Measurements from ENCODE around the gene CACNA1B.

Gene CACNA1B

GRCh38 chr9:137907776-137908175 is 30.2 kb downstream of the CACNA1B start:
- H3K4me3 ChIP-seq (replicated peaks in 1 of 2; ENCODE audit: low read depth in 2 of 2, low read length in 2 of 2) = no peak overlapping the region
- DNase-seq (ENCODE audit: low read depth in 2 of 2) = no peak
- TF ChIP-seq, protein P1, sequence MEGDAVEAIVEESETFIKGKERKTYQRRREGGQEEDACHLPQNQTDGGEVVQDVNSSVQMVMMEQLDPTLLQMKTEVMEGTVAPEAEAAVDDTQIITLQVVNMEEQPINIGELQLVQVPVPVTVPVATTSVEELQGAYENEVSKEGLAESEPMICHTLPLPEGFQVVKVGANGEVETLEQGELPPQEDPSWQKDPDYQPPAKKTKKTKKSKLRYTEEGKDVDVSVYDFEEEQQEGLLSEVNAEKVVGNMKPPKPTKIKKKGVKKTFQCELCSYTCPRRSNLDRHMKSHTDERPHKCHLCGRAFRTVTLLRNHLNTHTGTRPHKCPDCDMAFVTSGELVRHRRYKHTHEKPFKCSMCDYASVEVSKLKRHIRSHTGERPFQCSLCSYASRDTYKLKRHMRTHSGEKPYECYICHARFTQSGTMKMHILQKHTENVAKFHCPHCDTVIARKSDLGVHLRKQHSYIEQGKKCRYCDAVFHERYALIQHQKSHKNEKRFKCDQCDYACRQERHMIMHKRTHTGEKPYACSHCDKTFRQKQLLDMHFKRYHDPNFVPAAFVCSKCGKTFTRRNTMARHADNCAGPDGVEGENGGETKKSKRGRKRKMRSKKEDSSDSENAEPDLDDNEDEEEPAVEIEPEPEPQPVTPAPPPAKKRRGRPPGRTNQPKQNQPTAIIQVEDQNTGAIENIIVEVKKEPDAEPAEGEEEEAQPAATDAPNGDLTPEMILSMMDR (IDR thresholded peaks at IDR 0.05; ENCODE audit: low read depth, low read length) = no peak

DNA sequence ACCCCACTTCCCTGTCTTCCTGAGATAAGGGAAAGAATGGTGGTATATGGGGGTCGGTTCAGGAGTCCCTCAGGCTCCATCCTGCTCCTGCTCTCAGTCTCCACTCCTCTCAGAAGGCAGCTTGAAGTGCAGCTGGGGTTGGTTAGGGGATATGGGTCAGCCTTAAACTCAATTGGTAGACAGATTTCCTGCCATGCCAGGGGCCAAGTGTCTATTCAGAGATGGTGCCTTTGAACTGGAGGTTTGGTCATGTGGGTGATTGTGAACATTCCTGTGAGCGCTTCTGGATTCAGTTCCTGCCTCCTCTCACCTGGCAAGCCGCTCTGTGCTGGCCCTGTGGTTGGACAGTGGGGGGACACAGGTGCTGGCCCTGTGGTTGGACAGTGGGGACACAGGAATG is 35.1 kb downstream of the CACNA1B start:
- TF ChIP-seq, protein P1 (IDR thresholded peaks at IDR 0.05; ENCODE audit: low read depth, low read length) = no peak
- H3K4me3 ChIP-seq (replicated peaks in 1 of 2; ENCODE audit: low read depth in 2 of 2, low read length in 2 of 2) = no peak overlapping the region
- no peak for DNase-seq (ENCODE audit: low read depth in 2 of 2)

GRCh38 chr9:137913132-137913531 is 35.5 kb downstream of the CACNA1B start:
- no peak for DNase-seq (ENCODE audit: low read depth in 2 of 2)
- H3K4me3 ChIP-seq (replicated peaks in 1 of 2; ENCODE audit: low read depth in 2 of 2, low read length in 2 of 2) = no peak overlapping the region
- TF ChIP-seq, protein P1 (IDR thresholded peaks at IDR 0.05; ENCODE audit: low read depth, low read length) = no peak

DNA sequence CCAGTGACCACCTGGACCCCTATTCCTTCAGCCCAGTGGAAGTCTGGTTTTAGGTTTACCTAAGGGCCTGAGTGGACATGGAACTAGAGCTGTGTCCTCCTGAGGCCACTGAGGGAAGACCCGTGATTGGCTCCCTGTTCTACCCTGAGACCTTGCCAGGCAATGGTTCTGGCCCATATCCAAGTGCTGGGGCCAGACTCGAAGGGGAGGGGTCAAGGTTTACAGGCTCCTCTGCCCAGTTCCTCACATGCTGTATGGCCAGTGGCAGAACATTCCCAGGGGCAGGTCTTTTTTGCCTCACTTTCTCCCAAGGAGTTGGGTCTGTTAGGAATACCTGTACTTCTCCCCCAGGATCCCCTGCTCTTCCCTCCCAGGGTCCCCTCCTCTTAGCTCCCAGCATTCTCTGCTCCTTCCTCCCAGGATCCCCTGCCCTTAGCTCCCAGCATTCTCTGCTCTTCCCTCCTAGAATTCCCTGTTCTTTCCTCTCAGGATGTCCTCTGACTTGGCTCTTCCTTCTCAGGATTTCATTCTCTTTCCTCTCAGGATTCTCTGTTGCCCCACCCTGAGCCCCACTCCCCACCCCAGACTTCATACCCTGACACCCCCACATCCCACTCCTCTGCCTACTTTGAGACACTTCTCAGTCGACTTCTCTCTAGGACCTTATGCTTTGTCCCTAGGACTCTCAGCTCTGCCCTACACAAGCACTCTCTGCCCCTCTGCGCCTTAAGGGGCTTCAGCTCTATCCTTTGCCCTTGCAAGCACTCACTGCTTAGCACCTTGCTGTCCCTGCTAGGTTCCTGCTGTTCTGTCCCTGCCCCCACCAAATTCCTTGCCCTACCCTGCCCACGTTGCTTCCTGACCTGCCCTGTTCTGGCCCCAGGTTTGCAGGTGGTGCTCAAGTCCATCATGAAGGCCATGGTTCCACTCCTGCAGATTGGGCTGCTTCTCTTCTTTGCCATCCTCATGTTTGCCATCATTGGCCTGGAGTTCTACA is 36.5 kb downstream of the CACNA1B start:
- TF ChIP-seq, protein P1 (IDR thresholded peaks at IDR 0.05; ENCODE audit: low read depth, low read length) = no peak
- no peak for DNase-seq (ENCODE audit: low read depth in 2 of 2)

DNA sequence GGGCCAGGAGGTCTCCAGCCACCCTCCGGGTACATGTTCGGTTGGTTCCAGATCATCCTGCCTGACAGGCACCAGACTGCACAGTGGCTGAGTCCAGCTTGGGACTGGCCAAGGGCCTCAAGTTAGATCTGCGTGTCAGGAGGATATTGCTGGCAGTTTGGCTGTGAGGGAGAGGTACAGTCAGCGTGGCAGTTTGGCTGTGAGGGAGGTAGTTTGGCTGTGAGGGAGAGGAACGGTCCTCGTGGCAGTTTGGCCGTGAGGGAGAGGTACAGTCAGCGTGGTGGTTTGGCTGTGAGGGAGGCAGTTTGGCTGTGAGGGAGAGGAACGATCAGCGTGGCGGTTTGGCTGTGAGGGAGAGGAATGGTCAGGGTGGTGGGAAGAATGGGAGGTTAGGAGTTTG is 39.0 kb downstream of the CACNA1B start:
- no peak overlapping the region for H3K4me3 ChIP-seq (replicated peaks in 1 of 2; ENCODE audit: low read depth in 2 of 2, low read length in 2 of 2)
- no peak for DNase-seq (ENCODE audit: low read depth in 2 of 2)
- TF ChIP-seq, protein P1 (IDR thresholded peaks at IDR 0.05; ENCODE audit: low read depth, low read length) = no peak

More for the DNA sequence above, 36.5 kb downstream of the CACNA1B start:
- no peak overlapping the region for H3K4me3 ChIP-seq (replicated peaks in 1 of 2; ENCODE audit: low read depth in 2 of 2, low read length in 2 of 2)

GRCh38 chr9:137917116-137917515 is 39.5 kb downstream of the CACNA1B start:
- no peak for DNase-seq (ENCODE audit: low read depth in 2 of 2)
- H3K4me3 ChIP-seq (replicated peaks in 1 of 2; ENCODE audit: low read depth in 2 of 2, low read length in 2 of 2) = no peak overlapping the region
- TF ChIP-seq, protein P1 (IDR thresholded peaks at IDR 0.05; ENCODE audit: low read depth, low read length) = no peak
